ENCODE measurements around the gene RASGRF2. TPM values are rescaled to one million over a fixed set of nuclear protein-coding genes. Genes with fewer than 3 reads are reported as not detected.

Gene RASGRF2
- total RNA-seq, 4 donors from 2014 or later, result 19.5 to 45.3 (median 34.6) TPM

DNA sequence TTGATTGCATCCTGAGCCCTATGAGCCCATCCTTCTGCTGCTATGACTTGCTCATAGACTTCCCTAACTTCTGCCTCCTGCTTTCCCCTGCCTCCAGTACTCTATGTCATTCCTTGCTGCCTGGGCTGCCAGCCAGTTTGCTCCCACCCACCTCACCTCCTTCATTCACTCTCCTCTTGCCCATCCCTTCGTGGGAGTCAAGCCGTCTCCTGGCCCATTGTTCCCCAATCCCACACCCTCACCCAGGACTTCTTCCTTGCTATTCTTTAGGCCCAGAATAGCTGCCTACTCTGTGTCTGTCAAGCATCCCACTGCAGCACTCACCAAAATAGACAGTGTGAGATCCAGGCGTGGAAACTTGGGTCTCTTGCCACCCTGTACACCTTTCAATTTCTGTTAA is 131.0 kb downstream of the RASGRF2 start:
- peaks cover 0 to 11% (median 0%) of the 10 kb centered on the region in 3 donors for H3K36me3 ChIP-seq
- H3K4me3 ChIP-seq, result no peak overlapping the region
- 71 to 74% methylated on average over 3 of the region's 3 CpGs for WGBS, 2 donors
- no peaks in the 10 kb centered on the region for H3K27me3 ChIP-seq
- no peak for TF ChIP-seq EP300 (IDR thresholded peaks at IDR 0.05)
- TF ChIP-seq POLR2A (IDR thresholded peaks at IDR 0.05), result no peak
- TF ChIP-seq CTCF (IDR thresholded peaks at IDR 0.05), result no peak
- DNase-seq (ENCODE audit: low spot score in 2 of 2), result no peak
- no peak overlapping the region for H3K27ac ChIP-seq
- H3K9me3 ChIP-seq, result no peaks in the 10 kb centered on the region
- no peaks in the 10 kb centered on the region for H3K4me1 ChIP-seq

DNA sequence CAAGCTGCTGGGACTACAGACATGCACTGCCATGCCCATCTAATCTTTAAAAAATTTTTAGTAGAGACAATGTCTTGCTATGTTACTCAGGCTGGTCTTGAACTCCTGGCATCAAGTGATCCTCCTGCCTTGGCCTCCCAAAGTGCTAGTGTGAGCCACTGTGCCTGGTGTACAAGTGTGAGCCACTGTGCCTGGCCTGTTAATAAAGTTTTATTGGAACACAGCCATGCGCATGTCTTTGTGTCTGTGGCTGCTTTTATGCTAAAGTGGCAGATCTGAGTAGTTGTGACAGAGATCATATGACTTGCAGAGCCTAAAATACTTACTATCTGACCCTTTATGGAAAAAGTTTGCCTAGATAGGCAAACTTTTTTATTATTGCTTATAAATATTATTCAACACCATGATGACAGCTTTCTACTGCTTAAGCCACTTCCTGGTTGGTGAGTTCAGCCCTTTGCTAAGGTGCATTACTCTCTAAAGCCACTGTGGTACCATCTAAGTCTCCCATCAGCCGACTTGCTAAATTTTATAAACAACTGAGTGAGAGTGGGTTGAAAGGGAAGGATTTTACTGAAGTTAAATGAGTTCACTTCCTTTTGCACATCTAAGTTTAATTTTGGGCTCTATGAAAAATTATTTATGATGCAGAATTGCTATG is 133.5 kb downstream of the RASGRF2 start:
- no peak overlapping the region for H3K4me3 ChIP-seq
- no peaks in the 10 kb centered on the region for H3K36me3 ChIP-seq
- no peak for DNase-seq (ENCODE audit: low spot score in 2 of 2)
- TF ChIP-seq CTCF (IDR thresholded peaks at IDR 0.05) (no peak), EP300 (IDR thresholded peaks at IDR 0.05) (no peak), POLR2A (IDR thresholded peaks at IDR 0.05) (no peak)
- H3K9me3 ChIP-seq, result no peaks in the 10 kb centered on the region
- 89 to 90% methylated on average over 2 of the region's 2 CpGs for WGBS, 2 donors
- no peaks in the 10 kb centered on the region for H3K27me3 ChIP-seq
- no peaks in the 10 kb centered on the region for H3K4me1 ChIP-seq
- no peak overlapping the region for H3K27ac ChIP-seq

DNA sequence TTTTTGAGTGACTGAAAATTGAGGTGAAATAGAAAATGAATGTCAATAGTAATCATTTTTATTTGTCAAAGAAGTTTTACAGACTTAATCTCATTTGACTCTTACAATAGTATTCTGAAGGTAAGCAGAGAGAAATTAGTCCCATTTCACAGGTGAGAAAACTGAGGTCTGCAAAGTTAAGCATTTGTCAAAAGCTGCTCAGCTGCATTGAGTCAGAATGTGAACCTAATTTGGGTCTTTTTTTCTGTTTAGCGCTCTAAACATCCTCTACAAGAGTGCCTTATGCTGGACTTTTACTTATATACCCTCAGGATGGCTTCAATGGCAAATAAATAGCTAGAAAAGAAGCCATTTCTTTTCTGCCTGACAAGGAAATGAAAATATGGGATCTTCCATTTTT is 135.7 kb downstream of the RASGRF2 start:
- Histone ChIP-seq H3K4me1 (no peaks in the 10 kb centered on the region), H3K27ac (no peak overlapping the region), H3K27me3 (no peaks in the 10 kb centered on the region), H3K36me3 (no peaks in the 10 kb centered on the region), H3K4me3 (no peak overlapping the region), H3K9me3 (no peaks in the 10 kb centered on the region)
- DNase-seq (ENCODE audit: low spot score in 2 of 2), result no peak
- 100% methylated on average over 1 of the region's 1 CpG for WGBS, 2 donors
- TF ChIP-seq POLR2A (IDR thresholded peaks at IDR 0.05), result no peak
- no peak for TF ChIP-seq EP300 (IDR thresholded peaks at IDR 0.05)
- TF ChIP-seq CTCF (IDR thresholded peaks at IDR 0.05), result no peak

- Histone ChIP-seq H3K4me3 (no peak overlapping the region), H3K9me3 (no peaks in the 10 kb centered on the region), H3K4me1 (no peaks in the 10 kb centered on the region), H3K27me3 (no peaks in the 10 kb centered on the region), H3K27ac (no peak overlapping the region), H3K36me3 (no peaks in the 10 kb centered on the region)
- TF ChIP-seq EP300 (IDR thresholded peaks at IDR 0.05), result no peak
- no peak for TF ChIP-seq CTCF (IDR thresholded peaks at IDR 0.05)
- TF ChIP-seq POLR2A (IDR thresholded peaks at IDR 0.05), result no peak
- WGBS, 2 donors, result 67% methylated on average over 3 of the region's 3 CpGs
- no peak for DNase-seq (ENCODE audit: low spot score in 2 of 2)
Measured at GRCh38 chr5:81097713-81098112, 137.6 kb downstream of the RASGRF2 start.

GRCh38 chr5:81105261-81105877 is 145.2 kb downstream of the RASGRF2 start:
- TF ChIP-seq EP300 (IDR thresholded peaks at IDR 0.05), result no peak
- no peak overlapping the region for H3K4me3 ChIP-seq
- no peaks in the 10 kb centered on the region for H3K9me3 ChIP-seq
- DNase-seq (ENCODE audit: low spot score in 2 of 2), result no peak
- no peaks in the 10 kb centered on the region for H3K4me1 ChIP-seq
- H3K27me3 ChIP-seq, result no peaks in the 10 kb centered on the region
- H3K36me3 ChIP-seq, result peaks cover 0 to 3% (median 0%) of the 10 kb centered on the region in 3 donors
- no peak overlapping the region for H3K27ac ChIP-seq
- 75 to 84% methylated on average over 5 of the region's 5 CpGs for WGBS, 2 donors
